Fibroblast of skin of back (primary cell): Measurements from ENCODE around the gene KLHL40.
A peak's percentile ranks its signal among the peaks of the same experiment; 100 is the strongest.

Experiments
- DNase-seq: peaks from one replicate; pipeline ENCODE4 v3.0.0-alpha.2; 2013

KLHL40 gene

DNA sequence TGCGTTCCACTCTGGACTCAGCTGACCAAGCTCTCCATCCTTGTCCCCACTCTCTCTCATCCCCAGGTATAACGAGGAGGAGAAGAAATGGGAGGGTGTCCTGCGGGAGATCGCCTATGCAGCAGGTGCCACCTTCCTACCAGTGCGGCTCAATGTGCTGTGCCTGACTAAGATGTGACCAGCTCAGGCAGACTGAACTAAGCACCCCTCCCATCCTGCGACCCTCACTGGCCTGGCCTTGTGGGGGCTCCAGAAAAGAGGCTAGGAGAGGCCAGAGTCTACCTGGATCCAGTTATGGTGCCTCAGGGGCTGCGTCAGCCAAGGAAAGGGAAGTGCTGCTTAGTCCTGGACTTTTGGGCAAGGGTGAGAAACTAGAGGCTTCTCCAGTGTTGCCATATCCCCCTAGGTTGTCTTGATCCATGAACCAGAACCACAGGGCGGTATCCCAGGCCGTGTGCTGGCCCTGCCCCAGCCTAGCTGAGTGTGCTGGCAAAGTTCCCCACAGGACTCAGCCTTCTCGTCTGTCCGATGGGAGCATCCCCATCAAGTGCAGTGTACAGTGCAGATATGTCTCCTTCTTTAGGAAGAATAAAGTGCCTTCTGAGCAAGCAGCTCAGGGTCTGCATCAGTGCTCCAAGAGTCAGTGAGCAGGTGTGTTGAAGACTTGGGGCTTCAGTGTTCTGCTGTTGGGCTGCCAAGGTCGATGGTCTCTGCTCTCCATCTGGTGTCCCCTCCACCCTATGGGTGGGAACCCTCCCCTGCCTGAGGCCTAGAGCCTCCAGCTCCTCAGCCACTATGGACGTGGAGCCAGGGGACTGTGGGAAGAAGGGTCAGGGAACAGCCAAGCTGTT lies 6.7 kb downstream of the KLHL40 start:
- DNase-seq, result no peak

DNA sequence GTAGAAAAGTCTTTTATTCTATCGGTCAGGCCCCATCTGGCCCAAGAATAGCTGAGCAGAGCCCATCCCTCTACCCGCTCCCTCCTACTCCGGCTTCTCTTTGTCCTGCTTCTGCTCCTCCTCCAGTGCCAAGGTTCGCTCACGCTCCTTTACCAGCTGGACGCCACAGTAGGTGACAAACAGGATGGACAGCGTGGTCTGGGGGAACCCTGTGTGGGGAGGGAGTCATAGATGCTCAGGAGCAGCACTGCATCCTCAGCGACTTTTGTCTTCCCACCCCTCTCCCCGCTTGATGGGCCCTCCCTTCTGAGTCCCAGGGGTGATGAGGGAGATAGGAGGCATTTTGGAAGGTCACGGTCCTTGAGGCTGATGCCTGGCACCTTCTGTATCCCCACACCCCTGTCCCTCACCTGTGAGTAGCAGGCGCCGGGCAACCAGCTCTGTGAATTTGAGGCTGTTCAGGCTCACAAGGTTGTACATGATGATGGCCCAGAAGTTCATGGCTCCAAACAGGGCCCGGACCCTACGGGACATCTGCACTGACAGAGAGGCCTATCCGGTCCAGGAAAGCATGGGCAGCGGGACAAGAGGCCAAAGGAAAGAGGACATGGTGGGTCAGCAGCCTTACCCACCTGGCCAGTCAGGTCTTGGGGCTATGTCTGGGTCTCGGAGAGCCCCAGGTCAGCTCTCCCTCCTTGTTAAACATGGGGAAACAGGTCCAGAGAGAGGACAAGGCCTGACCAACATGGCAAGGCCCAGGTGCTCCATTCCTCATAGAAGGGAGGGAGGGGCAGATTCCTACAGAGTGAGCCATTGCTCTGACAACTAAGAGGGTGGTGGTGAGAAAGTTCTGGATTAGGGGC lies 7.6 kb downstream of the KLHL40 start:
- DNase-seq, result no peak

DNA sequence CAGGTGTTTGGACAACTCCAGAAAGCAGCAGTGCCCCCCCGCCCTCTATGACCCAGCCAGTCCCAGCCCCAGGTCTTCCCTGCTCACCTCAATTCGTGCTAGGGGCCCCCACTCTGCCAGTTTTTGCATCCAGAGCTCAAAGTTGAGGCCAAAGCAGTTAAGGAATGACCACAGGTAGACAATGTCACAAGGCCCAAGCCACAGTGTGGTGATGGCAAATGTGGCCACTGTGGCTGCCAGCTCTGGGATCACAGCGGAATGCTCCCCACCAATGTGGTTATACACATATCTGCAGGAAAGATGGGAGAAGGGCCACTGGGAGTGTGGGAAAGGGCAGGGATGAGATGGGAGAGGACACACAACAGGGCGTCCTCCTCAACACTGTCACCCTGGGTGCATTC lies 8.2 kb downstream of the KLHL40 start:
- DNase-seq, result no peak

DNA sequence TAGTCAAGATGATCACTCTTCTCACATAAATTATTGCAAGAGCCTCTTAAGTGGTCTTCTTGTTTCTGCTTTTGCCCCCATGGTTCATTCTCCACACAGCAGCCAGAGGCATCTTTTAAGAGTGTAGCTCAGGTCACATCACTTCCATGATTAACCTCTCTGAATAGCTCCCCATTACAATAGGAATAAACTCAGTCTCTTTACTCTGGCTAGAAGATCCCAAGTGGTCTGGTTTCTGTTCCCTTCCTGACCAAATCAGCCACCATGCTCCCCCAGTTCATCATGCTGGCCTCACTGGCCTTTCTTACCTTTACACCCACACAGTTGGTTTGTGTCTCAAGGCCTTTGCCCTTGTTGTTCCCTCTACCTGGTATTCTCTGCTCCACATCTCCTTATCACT lies 9.0 kb downstream of the KLHL40 start:
- DNase-seq, result no peak

DNA sequence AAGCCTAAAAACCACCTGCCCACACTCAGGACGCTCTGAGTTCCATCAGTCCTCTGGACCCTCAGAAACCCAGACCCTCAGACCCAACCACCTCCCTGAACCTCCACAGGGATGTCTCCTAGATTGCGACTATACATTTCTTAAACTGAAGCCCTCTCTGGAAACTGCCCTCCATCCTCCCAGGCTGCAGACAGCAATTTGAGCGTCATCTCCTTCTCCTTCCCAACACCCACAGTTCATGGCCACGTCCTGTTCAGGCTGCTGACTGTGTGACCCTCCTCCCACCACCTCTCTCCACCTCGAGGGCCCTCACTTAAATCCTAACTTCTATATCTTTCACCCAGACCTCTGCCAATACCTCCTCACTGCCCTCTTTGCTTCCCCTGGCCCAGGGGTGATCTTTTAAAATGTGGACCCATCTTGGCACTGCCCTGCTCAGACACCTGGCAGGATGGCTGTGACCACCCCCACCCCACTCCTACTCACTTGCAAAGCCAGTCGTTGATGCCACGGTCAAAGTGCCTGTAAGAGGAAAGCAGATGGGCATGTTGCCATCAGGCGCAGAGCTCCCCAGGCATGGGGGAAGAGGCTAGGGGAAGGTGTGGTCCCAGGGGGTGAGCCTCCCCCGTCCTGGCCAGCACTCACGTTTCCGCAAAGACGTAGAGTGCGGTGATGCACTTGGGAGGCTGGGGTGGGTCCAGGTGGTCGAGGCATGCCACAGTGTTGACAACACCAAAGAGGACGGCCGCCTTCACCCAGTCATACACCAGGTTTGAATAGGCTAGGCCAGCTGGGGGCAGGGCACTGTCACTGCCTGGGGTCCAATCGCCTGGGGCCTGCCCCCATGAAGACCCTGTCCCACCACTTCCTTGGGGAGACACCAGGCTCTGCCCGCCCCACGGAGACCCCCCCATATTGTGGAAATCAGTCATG lies 11.3 kb downstream of the KLHL40 start:
- DNase-seq, result no peak

DNA sequence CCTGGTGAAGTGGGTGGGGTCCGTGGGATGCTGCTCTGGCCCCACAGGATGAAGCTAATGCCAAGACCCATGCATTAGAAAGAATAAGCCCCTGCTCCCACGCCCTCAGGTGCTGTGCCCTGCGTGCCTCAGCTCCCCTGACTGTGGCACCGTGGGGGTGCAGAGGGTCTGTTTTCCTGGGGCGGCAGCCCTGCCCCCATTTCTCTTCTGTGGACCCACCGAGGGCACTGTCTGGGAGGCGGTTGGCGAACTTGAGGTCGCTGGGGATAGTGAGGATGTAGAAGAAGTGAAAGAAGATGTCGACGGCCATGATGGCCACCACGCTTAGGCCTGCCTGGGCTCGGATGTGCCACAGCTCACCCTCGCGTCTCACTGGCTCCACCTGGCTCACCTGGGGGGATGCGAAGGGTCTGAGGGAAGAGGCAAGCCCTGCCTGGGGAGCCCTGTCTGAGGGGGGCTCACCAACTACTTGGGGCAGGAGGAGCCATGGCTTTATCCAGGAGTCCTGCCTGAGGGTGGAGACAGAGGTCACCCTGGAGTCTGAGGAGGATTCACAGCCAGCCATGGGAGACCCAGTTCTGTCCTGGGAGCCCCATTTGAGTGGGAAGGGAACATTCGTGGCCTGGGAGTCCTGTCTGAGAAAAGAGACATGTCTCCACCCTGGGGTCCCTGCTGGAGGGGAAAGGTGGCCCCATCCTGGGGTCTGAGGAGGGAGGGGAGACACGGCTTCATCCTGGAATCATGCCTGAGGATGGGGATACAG lies 12.1 kb downstream of the KLHL40 start:
- DNase-seq, result no peak

DNA sequence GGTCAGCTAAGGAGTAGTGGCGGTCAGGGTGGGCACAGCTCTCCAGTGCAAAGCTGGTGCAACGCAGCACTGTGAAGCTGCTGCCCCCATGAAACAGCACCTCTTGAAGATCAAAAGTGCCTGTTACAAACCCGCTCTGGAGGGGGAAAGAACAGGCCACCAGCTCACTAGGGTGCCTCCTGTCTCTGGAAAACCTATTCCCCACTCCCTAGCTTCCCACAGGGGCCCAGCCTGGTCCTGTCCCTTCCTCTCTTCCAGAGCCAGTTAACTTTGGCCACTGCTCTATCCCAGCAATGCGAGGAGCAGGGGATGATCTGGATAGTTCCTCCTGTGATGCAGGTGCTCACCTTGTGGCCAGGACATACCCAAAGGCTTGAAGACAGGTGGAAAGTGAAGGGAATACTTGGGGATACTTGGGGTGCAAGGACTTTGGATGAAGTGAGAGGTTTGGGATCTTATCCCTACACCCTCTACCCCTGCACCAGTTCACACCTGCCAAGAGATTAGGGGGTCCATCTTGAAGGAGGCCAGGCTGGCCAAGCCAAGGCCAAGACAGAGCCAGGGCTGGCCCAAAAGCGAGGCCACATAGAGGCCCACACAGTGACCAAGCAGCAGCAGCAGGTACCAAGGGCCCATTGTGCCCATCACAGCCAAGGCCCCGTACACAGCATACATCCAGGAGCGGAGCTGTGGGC lies 13.0 kb downstream of the KLHL40 start:
- no peak for DNase-seq

DNA sequence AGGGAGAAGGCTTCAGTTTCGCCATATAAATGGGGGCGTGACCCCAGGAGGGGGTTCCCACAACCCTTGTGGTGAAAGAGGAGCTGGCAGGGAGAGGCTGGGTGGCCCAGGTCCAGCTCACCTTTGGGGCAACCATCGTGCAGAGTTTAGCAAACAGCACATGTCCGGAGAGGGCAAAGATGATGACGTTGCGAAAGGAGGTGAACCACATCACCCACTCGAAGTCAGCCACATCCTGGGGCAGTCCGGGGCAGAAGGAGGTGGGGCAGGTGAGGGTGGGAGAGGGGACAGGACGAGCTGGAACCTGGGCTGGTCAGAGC lies 13.5 kb downstream of the KLHL40 start:
- DNase-seq, result no peak

DNA sequence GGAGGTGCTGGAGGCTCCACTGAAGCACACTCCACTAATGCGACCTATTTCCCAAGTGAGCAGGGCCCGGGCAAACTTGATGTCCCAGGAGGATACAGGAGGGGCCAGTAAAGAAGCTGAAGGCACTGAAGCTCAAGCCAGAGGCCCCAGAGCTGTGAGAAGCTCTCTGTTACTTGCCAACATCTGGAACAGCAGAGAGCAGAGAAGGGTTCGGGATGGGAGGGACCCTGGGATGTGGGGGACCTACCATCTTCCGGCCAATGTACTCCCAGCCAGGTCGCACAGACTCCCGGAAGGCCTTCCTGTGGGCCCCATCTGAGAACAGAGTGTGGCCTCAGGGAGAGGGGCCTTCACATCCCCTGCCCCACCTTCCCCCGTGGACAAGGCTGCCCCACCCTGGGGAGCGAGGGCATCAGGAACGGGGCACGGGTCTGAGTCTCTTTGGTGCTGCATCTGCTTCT lies 14.2 kb downstream of the KLHL40 start:
- DNase-seq, result no peak

DNA sequence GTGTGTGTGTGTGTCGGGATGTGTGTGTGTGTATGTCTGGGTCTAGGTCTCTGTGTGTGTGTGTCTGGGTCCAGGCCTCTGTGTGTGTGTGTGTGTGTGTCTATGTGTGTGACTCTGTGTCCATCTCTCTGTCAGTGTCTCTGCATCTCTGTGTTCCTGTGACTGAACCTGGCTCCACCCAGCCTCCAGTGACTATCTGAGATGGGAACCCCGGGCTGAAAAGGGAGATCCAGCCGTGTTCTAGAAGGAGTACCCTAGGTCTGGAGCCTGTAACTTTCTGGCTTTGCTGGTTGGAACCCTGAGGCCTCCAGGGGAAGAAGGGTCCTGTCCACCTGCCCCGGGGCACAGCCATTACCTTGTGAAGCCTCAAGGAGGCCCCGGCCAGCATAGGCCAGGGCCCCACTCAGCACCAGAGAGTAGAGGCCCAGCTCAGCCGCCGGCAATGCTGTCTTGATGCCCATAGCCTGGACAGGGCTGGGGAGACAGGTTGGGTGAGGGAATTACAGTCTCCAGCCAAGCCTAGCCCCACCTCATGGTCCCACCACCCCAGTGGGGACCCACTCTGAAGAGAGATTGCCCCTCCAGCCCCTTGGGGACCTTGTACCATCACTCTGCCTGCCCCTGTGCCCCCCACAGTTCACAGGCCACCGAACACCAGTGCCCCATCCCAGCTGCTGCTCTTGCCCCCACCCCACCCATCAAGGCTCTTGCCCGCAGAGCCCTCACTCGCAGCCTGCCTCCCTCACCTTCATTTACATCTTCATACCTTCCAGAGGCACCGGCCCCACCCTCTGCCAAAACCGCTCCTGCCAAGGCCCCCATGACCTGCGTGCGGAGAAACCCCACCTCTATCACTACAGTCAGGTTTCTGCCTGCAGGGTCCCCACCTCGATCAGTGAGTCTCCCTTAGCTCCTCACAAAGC lies 15.3 kb downstream of the KLHL40 start:
- no peak for DNase-seq

DNA sequence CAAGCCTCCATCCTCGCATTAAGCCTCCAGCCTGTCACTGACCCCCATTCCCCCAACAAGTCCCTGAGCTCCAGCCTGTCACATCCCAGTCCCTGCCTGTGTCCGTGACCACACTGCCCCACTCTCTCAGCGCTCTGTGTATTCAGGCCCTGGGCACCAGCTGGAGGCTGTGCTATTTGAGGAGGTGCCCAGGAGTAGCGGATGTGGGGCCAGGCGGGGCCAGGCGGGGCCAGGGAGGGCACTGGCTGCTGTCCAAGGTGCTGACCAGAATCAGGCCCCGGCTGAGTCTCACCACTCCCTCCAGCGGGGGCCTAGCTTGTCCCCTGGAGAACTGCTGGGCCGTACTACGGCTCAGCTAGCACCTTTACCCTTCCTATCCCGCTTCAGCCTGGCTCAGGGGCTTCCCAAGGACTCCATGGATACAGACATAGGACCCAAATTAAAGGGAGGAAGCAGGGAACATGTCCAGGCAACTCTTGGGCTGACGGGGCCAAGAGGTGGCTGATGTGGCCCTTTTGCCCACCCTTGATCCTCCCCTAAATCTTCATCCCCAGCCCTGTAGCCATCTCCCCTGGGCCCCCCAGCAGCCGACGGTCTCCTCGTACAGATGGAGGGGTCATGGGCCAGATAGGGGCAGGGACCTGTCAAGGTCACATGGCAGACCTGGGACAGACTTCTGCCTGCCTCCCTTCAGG lies 16.2 kb downstream of the KLHL40 start:
- peak; percentile 50 for DNase-seq

DNA sequence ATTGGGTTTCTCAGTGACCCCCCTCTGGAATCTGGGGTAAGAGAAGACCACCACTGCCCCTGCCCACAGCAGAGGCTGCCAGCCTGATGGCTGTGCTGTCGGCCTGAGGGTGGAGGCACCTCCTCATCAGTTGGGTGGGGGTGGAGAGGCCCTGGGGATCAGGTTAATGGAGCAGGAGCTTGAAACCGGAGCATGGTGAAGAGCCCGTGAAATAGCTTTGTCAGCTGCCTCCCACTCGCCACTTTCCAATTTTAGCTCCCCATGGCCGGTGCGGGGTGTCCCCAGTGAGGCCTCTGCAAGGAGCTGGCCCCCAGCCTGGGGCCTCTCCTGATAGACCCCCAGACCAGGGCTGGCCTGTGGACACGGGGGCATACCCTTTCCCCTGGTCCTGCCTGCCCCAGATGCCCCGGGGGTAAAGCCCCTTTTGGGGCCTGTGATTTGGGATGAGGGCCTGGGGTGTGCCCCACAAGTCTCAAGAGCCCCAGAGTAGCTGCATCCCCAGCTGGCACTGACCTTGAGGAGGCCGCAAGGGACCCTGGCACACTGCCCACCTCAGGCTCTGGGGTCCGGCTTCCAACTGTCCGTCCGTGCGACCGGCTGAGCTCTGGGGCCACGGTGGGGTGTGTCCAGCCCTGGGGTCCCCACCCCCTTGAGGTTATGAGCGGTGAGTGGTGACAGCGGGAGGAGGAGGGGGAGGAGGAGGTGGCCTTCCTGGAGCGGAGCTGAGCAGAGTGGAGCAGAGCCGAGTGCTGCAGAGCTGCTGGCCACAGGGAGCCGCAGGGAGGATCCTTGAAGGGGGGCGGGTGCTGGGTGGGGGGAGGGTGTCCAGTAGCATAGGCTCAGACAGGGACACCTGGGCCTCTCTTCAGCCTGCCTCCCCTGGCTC lies 17.0 kb downstream of the KLHL40 start, which contains the start of gene HHATL:
Gene HHATL, minus strand, starts transcription at position 733 of the 886 bp plus-strand sequence. CDS start 1,972 bp downstream, outside the sequence.
- DNase-seq, result no peak

DNA sequence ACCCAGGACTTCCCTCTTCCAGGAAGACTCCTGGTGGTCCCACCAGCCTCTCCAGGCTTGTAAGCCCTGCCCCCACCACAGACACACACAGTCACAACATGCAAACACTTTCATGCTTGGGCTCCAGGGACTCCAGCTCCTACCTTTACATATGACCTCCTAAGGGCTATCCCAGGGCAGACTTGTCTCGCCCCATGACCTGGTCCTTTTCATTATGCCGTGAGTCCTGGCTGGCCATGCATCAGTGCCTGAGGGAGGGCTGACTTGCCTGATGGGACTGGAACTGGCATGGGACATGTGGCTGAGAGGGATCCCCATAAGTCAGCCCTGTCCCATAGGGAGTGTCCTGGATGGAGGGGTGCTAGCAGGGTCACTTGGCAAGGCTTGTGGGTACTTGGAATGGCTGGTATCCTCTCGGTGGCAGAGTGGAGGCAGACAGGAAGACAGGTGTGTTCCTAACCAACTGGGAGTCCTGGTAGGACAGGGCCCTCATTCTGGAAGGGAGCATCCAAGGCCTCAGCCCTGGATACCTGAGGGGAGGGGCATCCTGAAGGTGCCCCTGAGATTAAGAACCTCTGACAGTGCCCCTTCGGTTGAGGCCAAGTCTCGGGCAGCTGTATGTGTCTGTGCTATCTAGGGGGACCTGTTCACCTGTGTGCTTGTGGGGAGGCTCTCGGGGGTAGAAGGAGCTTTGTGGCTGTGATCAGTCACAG lies 17.8 kb downstream of the KLHL40 start:
- DNase-seq, result no peak

DNA sequence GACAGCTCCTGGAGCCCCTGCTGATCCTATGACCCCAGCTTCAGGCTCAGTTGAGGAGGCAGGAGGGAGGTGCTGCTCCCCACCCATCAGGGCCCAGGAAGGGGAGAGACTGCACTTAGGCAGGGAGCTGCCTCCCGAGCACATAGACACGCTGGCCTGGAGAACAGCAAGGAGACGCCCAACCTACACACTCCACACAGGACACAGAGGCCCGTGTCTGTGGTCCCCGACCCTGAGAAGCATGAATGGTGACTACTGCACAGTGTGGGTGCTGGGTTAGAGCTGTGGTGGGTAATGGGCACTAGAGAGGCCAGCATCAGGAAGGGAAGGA lies 18.3 kb downstream of the KLHL40 start:
- DNase-seq, result no peak

DNA sequence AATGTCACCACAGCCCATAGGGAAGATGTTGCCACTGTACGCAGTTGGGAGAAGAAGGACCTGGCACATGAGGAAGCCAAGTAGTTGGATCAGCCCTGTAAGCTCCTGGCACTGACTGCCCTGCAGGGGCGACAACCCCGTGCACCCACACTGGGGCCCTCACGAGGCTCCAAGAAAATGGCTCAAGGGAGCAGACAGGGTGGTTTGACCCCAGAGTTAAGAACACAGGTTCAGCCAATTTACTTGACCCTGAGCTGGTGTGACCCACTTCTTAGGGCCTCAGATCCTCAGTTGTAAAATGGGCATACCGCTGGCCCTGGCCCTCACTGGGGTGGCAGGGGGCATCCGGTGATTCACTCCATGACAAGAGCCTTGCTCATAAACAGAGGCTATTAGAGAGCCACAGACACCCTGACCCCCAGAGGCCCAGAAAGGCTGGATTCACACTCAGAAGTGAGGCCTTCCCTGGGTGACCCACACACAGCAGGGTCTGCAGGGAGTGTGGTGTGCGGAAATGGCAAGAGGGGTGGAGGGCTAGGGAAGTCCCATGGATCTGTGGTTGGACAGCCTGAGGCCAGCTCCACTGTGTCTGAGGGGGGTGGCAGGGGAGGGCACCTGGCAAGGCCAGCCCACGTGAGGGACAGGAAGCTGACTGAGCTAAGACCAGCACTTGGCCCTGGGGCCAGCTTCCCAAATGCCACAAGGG lies 19.0 kb downstream of the KLHL40 start:
- no peak for DNase-seq

DNA sequence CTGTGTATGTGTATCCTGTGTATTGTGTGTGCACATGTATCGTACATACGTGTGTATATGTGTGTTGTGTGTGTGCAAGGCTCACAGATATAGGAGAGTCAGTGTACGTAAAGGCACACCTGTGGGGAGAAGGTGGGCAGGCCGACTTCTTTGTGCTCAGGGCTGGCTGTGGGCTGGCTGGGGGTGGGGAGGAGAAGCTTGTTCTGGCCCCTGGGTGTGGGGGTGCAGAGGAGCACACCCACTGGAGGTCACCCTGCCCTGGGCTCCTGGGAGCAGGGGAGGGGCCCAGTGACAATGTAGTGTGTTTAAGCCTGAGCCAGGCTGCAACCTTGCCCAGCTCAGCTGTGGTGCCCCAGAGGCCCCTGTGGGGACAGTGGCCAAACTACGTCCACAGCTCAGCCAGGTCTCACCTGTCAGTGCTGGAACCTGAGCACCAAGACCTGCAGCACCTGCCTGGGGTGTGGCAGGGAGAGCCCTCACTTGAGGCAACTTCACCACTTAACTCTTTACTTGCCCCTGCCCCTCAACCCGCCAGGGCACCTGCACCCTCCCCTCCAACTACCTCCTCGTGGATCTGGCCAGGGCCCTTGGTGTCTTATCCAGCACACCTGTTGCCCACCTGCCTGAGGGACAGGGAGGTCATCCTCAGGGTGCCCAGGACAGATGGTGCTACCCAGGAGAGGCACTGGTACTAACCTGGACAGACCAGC lies 19.9 kb downstream of the KLHL40 start:
- DNase-seq, result no peak
